Anterior cingulate cortex (tissue), 58 donors: ENCODE data around the gene SPEN.
"Not testable (repeated sequence)": the region's sequence is repeated elsewhere in the genome, so short reads cannot be mapped to it uniquely, and the experiment has no call there.

Experiments used
- DNase-seq, 58 donors: peaks; one replicate each; lab custom pipeline; 2025; lab: John Stamatoyannopoulos, UW

The SPEN gene

GRCh38 chr1:15885701-15886610 is 38.4 kb downstream of the SPEN start:
- peak; percentile 59 to 99 (median 93) for DNase-seq

- no peak for DNase-seq
Observed at GRCh38 chr1:15886611-15887167, 39.2 kb downstream of the SPEN start.

GRCh38 chr1:15892857-15893599 is 45.5 kb downstream of the SPEN start:
- not testable (repeated sequence) for DNase-seq

- no peak for DNase-seq
Observed at GRCh38 chr1:15895233-15895632, 47.7 kb downstream of the SPEN start.

- DNase-seq = not testable (repeated sequence)
Observed at GRCh38 chr1:15896841-15897610, 49.5 kb downstream of the SPEN start.

- no peak for DNase-seq
Observed at GRCh38 chr1:15899266-15899665, 51.8 kb downstream of the SPEN start.

- DNase-seq = peak in 4 of 58 donors; percentile 1 to 19 (median 6)
Observed at GRCh38 chr1:15900662-15901279, 53.3 kb downstream of the SPEN start.

GRCh38 chr1:15902882-15903281 is 55.4 kb downstream of the SPEN start:
- DNase-seq = no peak

- no peak for DNase-seq
Observed at GRCh38 chr1:15908597-15908996, 61.1 kb downstream of the SPEN start.

- no peak for DNase-seq
Observed at GRCh38 chr1:15911141-15911540, 63.6 kb downstream of the SPEN start.

GRCh38 chr1:15911927-15912326 is 64.4 kb downstream of the SPEN start:
- DNase-seq = no peak

GRCh38 chr1:15913607-15914006 is 66.1 kb downstream of the SPEN start:
- not testable (repeated sequence) for DNase-seq

GRCh38 chr1:15915991-15916390 is 68.5 kb downstream of the SPEN start:
- DNase-seq = no peak

- no peak for DNase-seq
Observed at GRCh38 chr1:15916417-15916816, 68.9 kb downstream of the SPEN start.

- DNase-seq = no peak
Observed at GRCh38 chr1:15916916-15917315, 69.4 kb downstream of the SPEN start.

- DNase-seq = no peak
Observed at GRCh38 chr1:15918962-15919715, 71.6 kb downstream of the SPEN start.

- no peak for DNase-seq
Observed at GRCh38 chr1:15923241-15923640, 75.7 kb downstream of the SPEN start.

- DNase-seq = not testable (repeated sequence)
Observed at GRCh38 chr1:15926448-15926847, 78.9 kb downstream of the SPEN start.
